Fibroblast of skin of right quadriceps (primary cell): ENCODE data around the gene NLRC5.

Source experiments
- DNase-seq: peaks from one replicate; pipeline ENCODE4 v3.0.0-alpha.2; 2013

NLRC5 gene

DNA sequence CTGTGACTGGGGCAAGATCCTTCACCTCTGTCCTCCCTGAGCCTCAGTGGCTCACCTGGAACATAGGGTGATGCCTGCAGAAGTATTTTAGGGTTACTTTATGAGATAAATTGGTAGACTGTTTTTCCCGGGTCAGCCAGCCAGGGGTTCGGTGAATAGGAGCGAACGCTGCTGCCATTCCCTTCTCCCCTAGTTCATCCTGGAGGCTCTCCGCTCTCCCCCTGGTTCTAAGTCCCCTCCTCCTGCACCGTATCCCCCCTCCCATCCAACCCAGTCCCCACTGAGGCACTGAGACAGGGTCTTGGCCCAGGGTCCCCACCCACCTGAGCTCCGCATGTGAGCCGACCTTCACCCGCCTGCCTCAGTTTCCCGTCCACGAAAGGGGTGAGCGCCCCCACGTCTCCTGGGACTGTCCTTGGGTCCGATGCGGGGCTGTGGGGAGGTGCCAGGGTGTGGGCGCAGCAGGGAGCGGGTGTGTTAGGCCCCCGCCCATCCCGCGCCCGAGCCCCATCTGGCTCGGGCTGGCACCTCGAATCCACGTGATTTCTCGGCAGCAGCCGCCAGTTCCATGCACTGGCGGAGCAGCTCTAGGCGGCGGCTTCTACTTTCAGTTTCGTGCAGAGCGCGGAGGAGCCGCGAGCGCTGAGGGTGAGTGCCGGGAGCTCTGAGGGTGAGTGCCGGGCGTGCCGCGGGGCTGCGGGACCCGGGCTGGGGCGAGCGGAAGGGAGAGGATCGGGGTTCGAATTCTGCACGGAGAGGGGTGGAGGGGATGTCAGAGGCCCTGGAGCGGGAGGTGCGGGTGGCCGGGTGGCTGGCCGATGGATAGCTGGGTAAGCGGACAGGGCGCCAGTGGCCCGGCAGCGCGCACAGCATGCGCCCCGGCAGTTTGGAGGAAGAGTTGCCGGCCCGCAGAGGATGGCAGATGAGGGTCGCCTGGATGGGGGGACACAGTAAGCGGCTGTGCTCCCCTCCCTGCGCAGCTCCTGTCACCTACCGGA lies at the start of gene NLRC5:
TSS of gene NLRC5 (plus strand) at position 610 of the 998 bp plus-strand sequence. CDS start 31,156 bp downstream, outside the sequence.
- peak; percentile 82 for DNase-seq

- DNase-seq: no peak
Measured at GRCh38 chr16:56939801-56940200, 49.6 kb upstream of the NLRC5 start.

DNA sequence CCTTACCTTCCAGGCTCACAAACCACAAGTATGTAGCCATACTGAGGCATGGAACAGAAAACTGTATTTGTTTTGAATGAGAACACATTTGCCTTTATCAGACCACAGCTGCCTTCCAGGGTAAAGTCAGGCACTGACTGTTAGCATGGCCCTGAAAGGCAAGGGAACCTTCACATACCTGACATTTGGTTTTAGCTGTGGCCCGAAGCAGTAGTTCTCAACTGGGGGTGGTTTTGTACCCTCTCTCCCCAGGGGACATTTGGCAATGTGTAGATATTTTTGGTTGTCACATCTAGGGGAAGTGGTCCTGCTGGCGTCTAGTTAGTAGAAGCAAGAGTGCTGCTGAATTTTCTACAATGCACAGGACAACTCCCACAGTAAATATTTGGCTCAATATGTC lies 48.3 kb upstream of the NLRC5 start:
- no peak for DNase-seq

DNA sequence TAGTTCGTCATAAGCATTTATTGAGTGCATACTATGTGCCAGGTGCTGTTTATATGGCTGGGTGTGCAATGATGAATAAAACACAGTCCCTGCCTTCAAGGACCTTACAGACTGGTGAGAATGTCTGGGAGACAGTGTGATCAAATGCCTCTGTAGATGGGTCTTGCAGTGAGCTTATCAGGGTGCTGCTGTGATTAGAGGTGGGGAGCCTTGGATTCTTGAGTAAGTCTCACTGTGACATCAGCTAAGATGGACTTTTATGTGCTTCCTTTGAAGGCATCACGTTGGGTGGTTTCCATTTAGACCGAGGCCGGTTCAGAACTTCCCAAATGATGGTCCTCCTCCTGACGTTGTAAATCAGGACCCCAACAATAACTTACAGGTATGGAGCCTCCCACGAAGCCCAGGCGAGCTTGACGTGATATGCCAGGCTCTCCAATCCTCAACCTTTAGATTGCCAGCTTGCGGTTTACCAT lies 47.5 kb upstream of the NLRC5 start:
- no peak for DNase-seq

DNA sequence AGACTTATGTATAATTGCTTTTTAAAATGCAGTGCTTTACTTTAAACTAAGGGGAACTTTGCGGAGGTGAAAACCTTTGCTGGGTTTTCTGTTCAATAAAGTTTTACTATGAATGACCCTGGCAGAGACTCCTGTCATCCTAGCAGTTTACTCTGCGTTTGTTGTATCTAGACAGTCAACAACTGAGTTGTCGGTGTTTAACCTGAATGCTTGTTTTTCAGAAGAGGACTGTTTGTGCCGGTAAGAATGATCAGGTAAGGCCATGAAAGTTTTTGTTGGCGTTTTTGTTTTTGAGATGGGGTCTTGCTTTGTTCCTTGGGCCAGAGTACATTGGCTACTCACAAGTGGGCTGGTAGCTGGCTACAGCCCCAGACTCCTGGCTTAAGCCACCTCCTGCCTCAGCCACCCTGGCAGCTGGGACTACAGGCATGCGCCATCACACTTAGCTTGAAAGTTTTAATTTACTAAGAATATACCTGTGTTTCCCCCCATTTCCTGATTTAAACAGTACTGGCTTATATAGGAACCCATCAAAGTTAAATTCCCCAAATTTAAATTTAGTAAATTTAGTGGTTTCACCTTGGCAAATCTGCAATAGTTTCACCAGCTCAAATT lies 45.5 kb upstream of the NLRC5 start:
- no peak for DNase-seq

GRCh38 chr16:56944954-56945839 lies 44.2 kb upstream of the NLRC5 start:
- DNase-seq: no peak

DNA sequence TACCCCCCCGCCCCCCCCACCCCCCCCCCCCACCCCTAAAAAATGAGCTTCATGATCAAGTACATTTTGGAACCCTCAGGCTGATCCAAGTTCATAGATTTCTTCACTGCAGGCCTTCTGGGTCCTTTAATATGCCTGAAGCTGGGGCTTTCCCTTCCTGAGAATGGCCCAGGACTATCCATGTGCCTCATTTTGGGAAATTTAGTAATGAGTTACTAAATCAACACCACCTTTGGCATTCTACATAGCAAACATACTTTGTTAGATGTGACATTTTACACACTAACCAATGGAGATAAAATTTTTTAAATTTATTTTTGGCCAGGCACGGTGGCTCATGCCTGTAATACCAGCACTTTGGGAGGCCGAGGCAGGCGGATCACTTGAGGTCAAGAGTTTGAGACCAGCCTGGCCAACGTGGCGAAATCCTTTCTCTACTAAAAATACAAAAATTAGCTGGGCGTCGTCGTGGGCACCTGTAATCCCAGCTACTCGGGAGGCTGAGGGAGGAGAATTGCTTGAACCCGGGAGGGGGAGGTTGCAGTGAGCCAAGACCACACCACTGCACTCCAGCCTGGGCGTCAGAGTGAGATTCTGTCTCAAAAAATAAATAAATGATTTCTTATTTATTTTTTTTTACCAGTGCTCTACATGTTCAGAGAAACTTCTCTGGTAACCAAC lies 43.4 kb upstream of the NLRC5 start:
- DNase-seq: no peak

GRCh38 chr16:56946767-56947603 lies 42.4 kb upstream of the NLRC5 start:
- DNase-seq: no peak

GRCh38 chr16:56947604-56947995 lies 41.8 kb upstream of the NLRC5 start:
- no peak for DNase-seq

- no peak for DNase-seq
Measured at GRCh38 chr16:56948234-56948633, 41.1 kb upstream of the NLRC5 start.

DNA sequence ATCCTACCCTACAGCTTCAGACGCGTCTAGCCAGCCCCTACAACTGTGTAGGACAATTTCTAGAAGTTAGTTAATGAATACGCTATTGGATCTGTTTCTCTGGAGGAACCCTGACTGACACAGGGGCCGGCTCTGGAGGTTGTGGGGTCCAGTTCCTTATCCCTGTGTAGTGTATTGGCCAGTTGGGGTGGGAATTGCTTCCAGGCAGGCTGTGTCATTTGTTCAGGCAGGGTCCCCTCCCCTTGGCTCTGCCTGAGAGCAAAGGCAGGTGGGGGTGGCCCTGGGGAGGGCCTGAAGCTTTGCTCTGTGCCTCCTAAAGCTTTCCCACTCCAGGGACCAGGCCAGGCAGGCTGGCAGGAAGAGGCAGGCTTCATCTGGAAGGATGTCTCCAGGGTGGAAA lies 39.3 kb upstream of the NLRC5 start:
- no peak for DNase-seq

DNA sequence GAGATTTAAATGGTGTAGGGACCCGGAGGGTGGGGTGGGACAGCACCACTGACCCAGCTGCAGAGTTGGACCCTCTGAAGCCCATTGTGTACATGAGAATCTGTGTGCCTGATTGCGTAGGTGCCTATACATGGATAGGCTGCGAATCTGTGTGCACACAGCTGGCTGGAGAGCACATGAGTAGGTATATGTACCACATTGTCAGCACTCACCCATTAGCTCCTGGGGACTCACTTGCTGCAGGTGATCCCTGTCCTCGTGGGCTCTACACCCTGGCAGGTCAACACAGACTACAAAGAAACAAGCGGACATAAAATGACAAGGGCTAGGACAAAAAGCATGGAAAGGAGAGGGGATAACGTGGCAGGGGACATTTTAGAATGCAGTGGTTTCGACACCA lies 38.9 kb upstream of the NLRC5 start:
- DNase-seq: no peak

GRCh38 chr16:56950881-56951771 lies 38.2 kb upstream of the NLRC5 start:
- no peak for DNase-seq

DNA sequence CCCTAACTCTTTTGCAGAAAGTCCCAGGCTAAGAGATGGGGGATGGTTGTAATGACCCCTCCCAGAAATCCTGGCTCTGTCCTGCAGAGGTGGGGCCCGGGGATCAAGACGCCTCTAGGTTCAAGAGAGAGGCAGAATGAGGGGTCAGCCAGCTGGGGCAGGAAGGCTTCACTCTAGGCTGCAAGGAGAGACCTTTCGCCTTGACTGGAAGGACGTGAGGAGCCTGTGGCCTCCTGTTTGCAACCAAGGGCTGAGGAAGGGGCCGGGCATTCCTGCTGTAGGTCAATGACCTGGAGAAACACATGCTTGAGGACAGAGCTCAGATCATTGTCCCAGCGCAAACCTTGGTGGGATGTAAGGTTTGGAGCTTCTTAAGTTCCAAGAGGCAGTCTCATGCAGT lies 36.4 kb upstream of the NLRC5 start:
- no peak for DNase-seq

- no peak for DNase-seq
Measured at GRCh38 chr16:56956076-56956475, 33.3 kb upstream of the NLRC5 start.

DNA sequence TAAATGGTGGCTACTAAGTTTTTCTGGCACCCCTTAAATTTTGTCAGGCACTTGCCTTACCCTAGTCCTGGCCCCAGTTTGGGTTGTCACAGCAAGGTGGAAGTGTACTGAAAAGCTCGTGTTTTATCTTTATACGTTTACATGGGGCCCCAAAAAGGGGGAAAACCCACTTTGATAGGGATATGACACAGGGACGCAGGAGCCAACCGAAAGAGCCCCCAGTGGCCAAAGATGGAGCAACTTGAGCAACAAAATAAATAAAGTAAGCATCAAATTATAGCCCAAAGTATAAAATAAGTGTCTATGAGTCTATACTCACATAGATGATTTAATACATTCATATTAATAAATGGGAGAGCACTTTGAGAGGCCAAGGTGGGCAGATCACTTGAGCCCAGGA lies 32.6 kb upstream of the NLRC5 start:
- no peak for DNase-seq

DNA sequence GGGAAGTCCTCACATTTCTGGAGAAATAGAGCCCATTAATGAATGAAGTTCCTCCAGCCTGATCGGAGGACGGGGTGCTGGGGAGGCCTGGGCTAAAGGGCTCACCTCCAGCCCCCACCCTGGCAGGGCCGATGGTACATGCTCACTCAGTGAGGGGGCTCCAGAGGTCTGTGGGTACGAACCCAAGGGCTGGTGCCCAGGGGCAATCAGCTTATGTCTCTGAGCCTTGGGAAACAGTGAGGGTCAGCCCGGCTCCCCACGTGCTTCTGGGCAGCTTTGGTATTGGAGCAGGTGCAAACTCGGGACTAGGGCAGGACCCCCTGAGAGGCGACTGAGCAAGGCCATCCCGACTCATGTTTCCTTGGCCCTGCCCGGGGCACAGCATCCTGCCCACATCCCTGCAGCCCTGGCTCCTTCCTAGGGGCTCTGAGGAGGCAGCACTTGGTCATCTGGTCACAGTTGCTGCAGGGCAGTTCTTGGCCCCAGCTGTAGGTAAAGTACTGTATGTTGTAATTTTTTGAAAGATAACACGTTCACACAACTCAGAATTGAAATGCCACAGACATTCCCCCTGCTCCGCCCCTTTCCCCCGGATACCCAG lies 28.6 kb upstream of the NLRC5 start:
- no peak for DNase-seq

DNA sequence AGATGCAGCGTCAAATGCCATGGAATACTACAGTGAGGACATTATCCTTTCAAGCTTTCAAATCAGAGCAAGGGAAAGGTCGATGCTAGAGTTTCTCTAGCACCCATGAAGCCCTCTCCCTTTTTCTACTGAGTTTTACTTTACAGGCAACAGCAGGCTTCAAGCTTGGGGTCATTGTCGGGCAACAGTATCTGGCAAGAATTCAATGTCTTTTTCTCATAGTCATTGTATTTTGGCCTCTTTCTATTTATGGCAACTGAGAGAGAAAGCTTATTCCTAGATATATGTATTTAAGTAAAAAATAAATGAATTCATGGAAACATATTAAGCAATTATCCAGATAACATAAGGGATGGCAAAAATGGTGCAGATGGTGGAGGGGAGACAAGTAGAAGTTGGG lies 28.0 kb upstream of the NLRC5 start:
- DNase-seq: no peak

- DNase-seq: no peak
Measured at GRCh38 chr16:56961851-56962281, 27.5 kb upstream of the NLRC5 start, which contains the start of gene CETP. TSS of gene CETP (plus strand) at chr16:56961950. CDS start at chr16:56961980, 30 bp downstream.
